Testis (tissue), 3 donors: ENCODE measurements around the gene KCNJ4. TPM values are rescaled to one million over a fixed set of nuclear protein-coding genes. Genes with fewer than 3 reads are reported as not detected.
A peak's percentile ranks its signal among the peaks of the same experiment; 100 is the strongest.

ENCODE experiments used
- DNase-seq: peaks from one replicate; pipeline ENCODE4 v3.0.0-alpha.2; 2019
- H3K27ac ChIP-seq, 2 donors: fragments of 200-600 bp; sonication (generic); one replicate each; pipeline ENCODE4 v1.5.1; 2019
- H3K27me3 ChIP-seq: fragments of 200-600 bp; sonication (generic); one replicate; pipeline ENCODE4 v1.5.1; 2019
- H3K36me3 ChIP-seq: fragments of 200-600 bp; sonication (generic); one replicate; pipeline ENCODE4 v1.5.1; 2017; ENCODE audit warnings: low read depth; ENCODE audit errors: missing control alignments
- H3K4me1 ChIP-seq: fragments of 200-600 bp; sonication (generic); one replicate; pipeline ENCODE4 v1.5.1; 2019
- H3K4me3 ChIP-seq, 2 donors: fragments of 200-600 bp; sonication (generic); one replicate each; pipeline ENCODE4 v1.5.1; 2017 to 2019
- H3K9me3 ChIP-seq: fragments of 200-600 bp; sonication (generic); one replicate; pipeline ENCODE4 v1.5.1; 2017
- CTCF ChIP-seq, 3 experiments: fragments of 450-650 bp in 2 of 3; fragments of 200-600 bp in 1 of 3; sonication (generic) in 1 of 3; IDR thresholded peaks; one replicate each; pipeline ENCODE4 v1.5.1; 2016 to 2019; ENCODE audit warnings: antibody characterized with exemption in 3 of 3, mild to moderate bottlenecking in 2 of 3, moderate library complexity in 1 of 3
- POLR2A ChIP-seq: fragments of 450-650 bp; IDR thresholded peaks from one replicate; pipeline ENCODE4 v1.6.1; 2017; ENCODE audit warnings: antibody characterized with exemption, mild to moderate bottlenecking, moderate library complexity
- WGBS, 2 donors: methylation state at CpG; one replicate each; pipeline ENCODE4 v1.1.5; 2018; 5-methylcytosine and 5-hydroxymethylcytosine counted together
- intact Hi-C: fragments of 100-400 bp; cut with DNase I; formaldehyde crosslinking; loops from one replicate; pipeline ENCODE4 v1.15.1; 2023; ENCODE audit warnings: low total_unique reads
- polyA plus RNA-seq: library from polyadenylated mRNA; stranded (reverse); fragments of 350-450 nt; fragmentation: Illumina TruSeq; extraction: RNeasy Lipid Tissue Mini Kit (QIAGEN cat#74804); gene quantifications from one replicate; pipeline ENCODE4 v1.2.3, GENCODE V29; 2014; ENCODE audit warnings: low read depth, low replicate concordance; ENCODE audit not compliant: insufficient read depth
- total RNA-seq, 2 donors: library from RNA; depleted of rRNA; stranded (reverse); fragments of >200 nt; gene quantifications; one replicate each; pipeline ENCODE4 v1.2.3, GENCODE V29; 2016

KCNJ4 gene
- total and polyA plus RNA-seq, 3 donors from 2014 or later = 1.7 to 3.0 (median 1.7) TPM

GRCh38 chr22:38468443-38469305 is 13.7 kb upstream of the KCNJ4 start:
- H3K4me3 ChIP-seq = peak overlapping the region; percentile 48 to 60
- intact Hi-C loops = no loop called here
- H3K9me3 ChIP-seq = no peaks in the 10 kb centered on the region
- no peak for DNase-seq
- H3K36me3 ChIP-seq = no peaks in the 10 kb centered on the region
- 58 to 72% methylated on average over 25 to 28 of the region's 28 CpGs for WGBS, 2 donors
- H3K4me1 ChIP-seq = peaks cover 16% of the 10 kb centered on the region
- H3K27me3 ChIP-seq = no peaks in the 10 kb centered on the region
- TF ChIP-seq POLR2A (no peak), CTCF (IDR thresholded peaks at IDR 0.05) (no peak)
- no peak overlapping the region for H3K27ac ChIP-seq

- WGBS, 2 donors = 1% methylated on average over 45 of the region's 53 CpGs; no CpG with 5 or more reads in 1 of the 2 donors
- intact Hi-C loops = no loop called here
Measured at GRCh38 chr22:38467904-38468442, 13.0 kb upstream of the KCNJ4 start, which contains the start of gene KDELR3. KDELR3 (plus strand) TSS chr22:38468096; CDS start chr22:38468234, 138 bp downstream.

GRCh38 chr22:38467438-38467903 is 12.5 kb upstream of the KCNJ4 start:
- Histone ChIP-seq H3K36me3 (no peaks in the 10 kb centered on the region), H3K27ac (no peak overlapping the region), H3K4me3 (peak overlapping the region; percentile 48 to 60), H3K9me3 (no peaks in the 10 kb centered on the region), H3K4me1 (peaks cover 16% of the 10 kb centered on the region), H3K27me3 (no peaks in the 10 kb centered on the region)
- DNase-seq = no peak
- WGBS, 2 donors = 11 to 13% methylated on average over 7 to 20 of the region's 20 CpGs
- TF ChIP-seq CTCF (IDR thresholded peaks at IDR 0.05) (no peak), POLR2A (no peak)
- intact Hi-C loops = no loop called here

More at GRCh38 chr22:38467904-38468442, 13.0 kb upstream of the KCNJ4 start, which contains the start of gene KDELR3:
- Histone ChIP-seq H3K36me3 (no peaks in the 10 kb centered on the region), H3K27ac (no peak within 1 kb of the TSS), H3K4me3 (peak within 1 kb of the TSS; percentile 48 to 60), H3K27me3 (no peaks in the 10 kb centered on the region), H3K9me3 (no peaks in the 10 kb centered on the region), H3K4me1 (peaks cover 16% of the 10 kb centered on the region)
- peak; percentile 63 for DNase-seq
- TF ChIP-seq POLR2A (no peak), CTCF (IDR thresholded peaks at IDR 0.05) (no peak)

- Histone ChIP-seq H3K4me1 (peaks cover 22% of the 10 kb centered on the region), H3K27me3 (no peaks in the 10 kb centered on the region), H3K36me3 (no peaks in the 10 kb centered on the region), H3K27ac (no peak overlapping the region), H3K4me3 (no peak overlapping the region), H3K9me3 (no peaks in the 10 kb centered on the region)
- DNase-seq = no peak
- no peak for TF ChIP-seq POLR2A
- no peak for TF ChIP-seq CTCF (IDR thresholded peaks at IDR 0.05)
- 81 to 82% methylated on average over 16 to 24 of the region's 26 CpGs for WGBS, 2 donors
- intact Hi-C loops = no loop called here
Measured at GRCh38 chr22:38465673-38466490, 10.9 kb upstream of the KCNJ4 start.
